HEK293 (cell line): ENCODE data around the gene EPHX1.
A peak's percentile ranks its signal among the peaks of the same experiment; 100 is the strongest.

Experiments
- CTCF ChIA-PET: fragments of 350-600 bp; formaldehyde crosslinking; extraction: SDS; loops from one replicate; lab custom pipeline; 2021; ENCODE audit warnings: antibody characterized with exemption; lab: Yijun Ruan, JAX
- POLR2A ChIA-PET: fragments of 300-600 bp; formaldehyde crosslinking; extraction: SDS; loops from one replicate; lab custom pipeline; 2020; ENCODE audit warnings: antibody characterized with exemption, inconsistent platforms; lab: Yijun Ruan, JAX
- H3K27ac ChIP-seq: fragments of 200-500 bp; sonication (Bioruptor generic); 2 replicates; pipeline ENCODE4 v1.5.1; 2014; ENCODE audit warnings: low read depth, low read length, control low read depth, inconsistent platforms; ENCODE audit errors: extremely low read depth
- H3K36me3 ChIP-seq, 2 experiments: fragments of 200-500 bp in 1 of 2; sonication (Bioruptor generic) in 1 of 2; 1 replicate in 1 of 2; 2 replicates in 1 of 2; pipeline ENCODE4 v1.5.1; 2014 to 2017; ENCODE audit warnings: inconsistent platforms in 2 of 2, low read length in 2 of 2; ENCODE audit not compliant: control insufficient read depth in 2 of 2, insufficient read depth in 1 of 2
- H3K4me1 ChIP-seq: fragments of 200-500 bp; sonication (Bioruptor generic); 2 replicates; pipeline ENCODE4 v1.5.1; 2014; ENCODE audit warnings: mild to moderate bottlenecking, low read length, inconsistent platforms; ENCODE audit not compliant: control insufficient read depth, insufficient read depth
- H3K4me3 ChIP-seq: 2 replicates; pipeline ENCODE4 v1.5.1; 2011; ENCODE audit warnings: low read depth, mild to moderate bottlenecking, control low read depth, low read length, moderate library complexity
- H3K9me3 ChIP-seq: fragments of 200-500 bp; sonication (Bioruptor generic); 2 replicates; pipeline ENCODE4 v1.5.1; 2014; ENCODE audit warnings: low read depth, low read length, inconsistent platforms; ENCODE audit not compliant: control insufficient read depth, insufficient read depth
- FEZF1 ChIP-seq: fragments of 450-650 bp; formaldehyde crosslinking; IDR thresholded peaks from 2 replicates; pipeline ENCODE4 v1.5.1; 2016; ENCODE audit warnings: missing biosample characterization, missing genetic modification characterization
- GFI1B ChIP-seq: fragments of 450-650 bp; formaldehyde crosslinking; IDR thresholded peaks from 2 replicates; pipeline ENCODE4 v1.5.1; 2016; ENCODE audit warnings: missing biosample characterization, missing genetic modification characterization
- GLI2 ChIP-seq: fragments of 450-650 bp; formaldehyde crosslinking; IDR thresholded peaks from 2 replicates; pipeline ENCODE4; 2017; ENCODE audit warnings: missing biosample characterization, missing genetic modification characterization, low read depth, borderline replicate concordance
- OSR2 ChIP-seq: fragments of 450-650 bp; formaldehyde crosslinking; IDR thresholded peaks from 2 replicates; pipeline ENCODE4 v1.5.1; 2016; ENCODE audit warnings: missing biosample characterization, missing genetic modification characterization
- SCRT2 ChIP-seq: fragments of 450-650 bp; formaldehyde crosslinking; IDR thresholded peaks from 2 replicates; pipeline ENCODE4 v1.5.1; 2016; ENCODE audit warnings: missing biosample characterization, missing genetic modification characterization
- TCF7L2 ChIP-seq: IDR thresholded peaks from 2 replicates; pipeline ENCODE4 v1.6.1; 2011; ENCODE audit warnings: low read depth, mild to moderate bottlenecking, inconsistent platforms, low read length, moderate library complexity, borderline replicate concordance
- ZNF133 ChIP-seq: fragments of 450-650 bp; formaldehyde crosslinking; IDR thresholded peaks from 2 replicates; pipeline ENCODE4 v1.5.1; 2016; ENCODE audit warnings: missing biosample characterization, missing genetic modification characterization
- ZNF274 ChIP-seq, 2 experiments: fragments of 200-500 bp in 1 of 2; fragments of 450-650 bp in 1 of 2; sonication (Bioruptor generic) in 1 of 2; formaldehyde crosslinking in 1 of 2; IDR thresholded peaks; 2 replicates each; pipeline versions ENCODE4 v1.5.1 to v1.6.1; 2014 to 2016; ENCODE audit warnings: borderline replicate concordance in 1 of 2, inconsistent platforms in 1 of 2, low read length in 1 of 2, missing biosample characterization in 1 of 2, missing genetic modification characterization in 1 of 2
- ZNF37A ChIP-seq: fragments of 450-650 bp; IDR thresholded peaks from 2 replicates; pipeline ENCODE4 v1.5.1; 2018; ENCODE audit warnings: missing biosample characterization, missing genetic modification characterization
- ZNF426 ChIP-seq: fragments of 450-650 bp; formaldehyde crosslinking; IDR thresholded peaks from 2 replicates; pipeline ENCODE4 v1.5.1; 2017; ENCODE audit warnings: missing biosample characterization, missing genetic modification characterization, mild to moderate bottlenecking, inconsistent platforms, moderate library complexity
- ZNF623 ChIP-seq: fragments of 450-650 bp; formaldehyde crosslinking; IDR thresholded peaks from 2 replicates; pipeline ENCODE4 v1.5.1; 2016; ENCODE audit warnings: missing biosample characterization, missing genetic modification characterization
- ZNF658 ChIP-seq: fragments of 450-650 bp; formaldehyde crosslinking; IDR thresholded peaks from 2 replicates; pipeline ENCODE4; 2016; ENCODE audit warnings: missing biosample characterization, missing genetic modification characterization
- ZNF792 ChIP-seq: fragments of 450-650 bp; formaldehyde crosslinking; IDR thresholded peaks from 2 replicates; pipeline ENCODE4 v1.5.1; 2016; ENCODE audit warnings: missing biosample characterization, missing genetic modification characterization
- ZXDB ChIP-seq: fragments of 450-650 bp; formaldehyde crosslinking; IDR thresholded peaks from 2 replicates; pipeline ENCODE4 v1.5.1; 2016; ENCODE audit warnings: missing biosample characterization, missing genetic modification characterization
- TF ChIP-seq, protein P1 (sequence below): IDR thresholded peaks from 2 replicates; pipeline ENCODE4 v1.6.1; 2011; ENCODE audit warnings: mild to moderate bottlenecking, low read depth, low read length, borderline replicate concordance
- TF ChIP-seq, protein P2 (sequence below): fragments of 450-650 bp; formaldehyde crosslinking; IDR thresholded peaks from 2 replicates; pipeline ENCODE4 v1.5.0; 2017; ENCODE audit warnings: missing biosample characterization, missing genetic modification characterization, borderline replicate concordance
- TF ChIP-seq, protein P3 (sequence below): fragments of 450-650 bp; formaldehyde crosslinking; IDR thresholded peaks from 2 replicates; pipeline ENCODE4 v1.5.1; 2016; ENCODE audit warnings: missing biosample characterization, missing genetic modification characterization
- TF ChIP-seq, protein P4 (sequence below): fragments of 450-650 bp; formaldehyde crosslinking; IDR thresholded peaks from 2 replicates; pipeline ENCODE4 v1.5.1; 2016; ENCODE audit warnings: missing biosample characterization, missing genetic modification characterization
- TF ChIP-seq, protein P5 (sequence below): fragments of 450-650 bp; formaldehyde crosslinking; IDR thresholded peaks from 2 replicates; pipeline ENCODE4 v1.5.1; 2017; ENCODE audit warnings: missing biosample characterization, missing genetic modification characterization
- TF ChIP-seq, protein P6 (sequence below): fragments of 450-650 bp; formaldehyde crosslinking; IDR thresholded peaks from 2 replicates; pipeline ENCODE4 v1.5.1; 2016; ENCODE audit warnings: missing biosample characterization, missing genetic modification characterization
- TF ChIP-seq, protein P7 (sequence below): fragments of 450-650 bp; formaldehyde crosslinking; IDR thresholded peaks from 2 replicates; pipeline ENCODE4 v1.5.1; 2016; ENCODE audit warnings: missing biosample characterization, missing genetic modification characterization

The EPHX1 gene

DNA sequence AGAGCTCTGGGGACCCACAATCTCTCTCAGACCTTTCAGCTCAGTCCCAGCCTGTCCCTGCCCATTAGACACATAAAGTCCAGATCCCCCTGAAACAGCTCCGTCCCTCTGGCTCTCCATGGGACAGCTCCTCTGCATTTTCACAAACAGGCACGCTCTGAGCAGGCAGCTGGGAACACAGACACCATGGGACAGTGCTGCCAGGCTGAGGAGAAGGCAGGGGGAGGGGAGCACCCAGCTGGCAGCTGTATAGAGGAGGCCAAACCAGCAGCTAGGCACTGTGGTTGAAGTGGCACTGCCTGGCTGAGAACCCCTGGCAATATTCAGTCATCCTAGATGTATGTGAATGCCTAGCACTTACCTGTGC lies 70.3 kb downstream of the EPHX1 start:
- H3K4me3 ChIP-seq = no peak overlapping the region
- no peaks in the 10 kb centered on the region for H3K9me3 ChIP-seq
- H3K4me1 ChIP-seq = no peaks in the 10 kb centered on the region; the same call in 1 of the 2 replicates
- ChIA-PET CTCF (interaction anchor here (0.6 to 1.9 kb wide), 5 partner anchors 34 to 406 kb away, joined by 3 to 5 read pairs (median 4); no protein-coding TSS in a partner anchor), POLR2A (interaction anchor here (0.6 to 3.6 kb wide), 4 partner anchors 10 to 396 kb away, joined by 3 to 31 read pairs (median 3); partner anchors contain the start of gene PYCR2)
- H3K27ac ChIP-seq = no peak overlapping the region
- peaks cover 0 to 21% of the 10 kb centered on the region in 2 experiments; a peak in 2 of 3 replicates for H3K36me3 ChIP-seq
- no peak for TF ChIP-seq ZNF623 (tag by site-specific recombination)
- no peak; the same call in 1 of the 2 replicates for TF ChIP-seq SCRT2 (tag by site-specific recombination)
- no peak for TF ChIP-seq ZNF133 (tag by site-specific recombination)
- no peak for TF ChIP-seq ZNF37A (tag by site-specific recombination)
- TF ChIP-seq ZNF792 = no peak
- TF ChIP-seq FEZF1 (tag by site-specific recombination) = no peak
- TF ChIP-seq, protein P1, sequence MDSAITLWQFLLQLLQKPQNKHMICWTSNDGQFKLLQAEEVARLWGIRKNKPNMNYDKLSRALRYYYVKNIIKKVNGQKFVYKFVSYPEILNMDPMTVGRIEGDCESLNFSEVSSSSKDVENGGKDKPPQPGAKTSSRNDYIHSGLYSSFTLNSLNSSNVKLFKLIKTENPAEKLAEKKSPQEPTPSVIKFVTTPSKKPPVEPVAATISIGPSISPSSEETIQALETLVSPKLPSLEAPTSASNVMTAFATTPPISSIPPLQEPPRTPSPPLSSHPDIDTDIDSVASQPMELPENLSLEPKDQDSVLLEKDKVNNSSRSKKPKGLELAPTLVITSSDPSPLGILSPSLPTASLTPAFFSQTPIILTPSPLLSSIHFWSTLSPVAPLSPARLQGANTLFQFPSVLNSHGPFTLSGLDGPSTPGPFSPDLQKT = no peak
- TF ChIP-seq TCF7L2 = no peak
- no peak for TF ChIP-seq ZNF274 (IDR thresholded peaks at IDR 0.05; ENCODE audit: low read length)
- TF ChIP-seq ZNF274 (tag by site-specific recombination; IDR thresholded peaks at IDR 0.05; ENCODE audit: borderline replicate concordance) = no peak
- TF ChIP-seq, protein P2, sequence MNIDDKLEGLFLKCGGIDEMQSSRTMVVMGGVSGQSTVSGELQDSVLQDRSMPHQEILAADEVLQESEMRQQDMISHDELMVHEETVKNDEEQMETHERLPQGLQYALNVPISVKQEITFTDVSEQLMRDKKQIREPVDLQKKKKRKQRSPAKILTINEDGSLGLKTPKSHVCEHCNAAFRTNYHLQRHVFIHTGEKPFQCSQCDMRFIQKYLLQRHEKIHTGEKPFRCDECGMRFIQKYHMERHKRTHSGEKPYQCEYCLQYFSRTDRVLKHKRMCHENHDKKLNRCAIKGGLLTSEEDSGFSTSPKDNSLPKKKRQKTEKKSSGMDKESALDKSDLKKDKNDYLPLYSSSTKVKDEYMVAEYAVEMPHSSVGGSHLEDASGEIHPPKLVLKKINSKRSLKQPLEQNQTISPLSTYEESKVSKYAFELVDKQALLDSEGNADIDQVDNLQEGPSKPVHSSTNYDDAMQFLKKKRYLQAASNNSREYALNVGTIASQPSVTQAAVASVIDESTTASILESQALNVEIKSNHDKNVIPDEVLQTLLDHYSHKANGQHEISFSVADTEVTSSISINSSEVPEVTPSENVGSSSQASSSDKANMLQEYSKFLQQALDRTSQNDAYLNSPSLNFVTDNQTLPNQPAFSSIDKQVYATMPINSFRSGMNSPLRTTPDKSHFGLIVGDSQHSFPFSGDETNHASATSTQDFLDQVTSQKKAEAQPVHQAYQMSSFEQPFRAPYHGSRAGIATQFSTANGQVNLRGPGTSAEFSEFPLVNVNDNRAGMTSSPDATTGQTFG (tag by site-specific recombination) = no peak
- TF ChIP-seq, protein P3, sequence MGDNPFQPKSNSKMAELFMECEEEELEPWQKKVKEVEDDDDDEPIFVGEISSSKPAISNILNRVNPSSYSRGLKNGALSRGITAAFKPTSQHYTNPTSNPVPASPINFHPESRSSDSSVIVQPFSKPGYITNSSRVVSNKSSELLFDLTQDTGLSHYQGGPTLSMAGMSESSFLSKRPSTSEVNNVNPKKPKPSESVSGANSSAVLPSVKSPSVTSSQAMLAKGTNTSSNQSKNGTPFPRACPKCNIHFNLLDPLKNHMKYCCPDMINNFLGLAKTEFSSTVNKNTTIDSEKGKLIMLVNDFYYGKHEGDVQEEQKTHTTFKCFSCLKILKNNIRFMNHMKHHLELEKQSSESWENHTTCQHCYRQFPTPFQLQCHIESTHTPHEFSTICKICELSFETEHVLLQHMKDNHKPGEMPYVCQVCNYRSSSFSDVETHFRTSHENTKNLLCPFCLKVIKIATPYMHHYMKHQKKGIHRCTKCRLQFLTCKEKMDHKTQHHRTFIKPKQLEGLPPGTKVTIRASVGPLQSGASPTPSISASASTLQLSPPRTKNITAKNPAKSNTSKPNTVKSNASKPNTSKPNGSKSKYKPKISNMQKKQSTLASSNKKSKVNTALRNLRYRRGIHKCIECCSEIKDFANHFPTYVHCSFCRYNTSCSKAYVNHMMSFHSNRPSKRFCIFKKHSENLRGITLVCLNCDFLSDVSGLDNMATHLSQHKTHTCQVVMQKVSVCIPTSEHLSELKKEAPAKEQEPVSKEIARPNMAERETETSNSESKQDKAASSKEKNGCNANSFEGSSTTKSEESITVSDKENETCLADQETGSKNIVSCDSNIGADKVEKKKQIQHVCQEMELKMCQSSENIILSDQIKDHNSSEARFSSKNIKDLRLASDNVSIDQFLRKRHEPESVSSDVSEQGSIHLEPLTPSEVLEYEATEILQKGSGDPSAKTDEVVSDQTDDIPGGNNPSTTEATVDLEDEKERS (tag by site-specific recombination) = no peak
- TF ChIP-seq, protein P4, sequence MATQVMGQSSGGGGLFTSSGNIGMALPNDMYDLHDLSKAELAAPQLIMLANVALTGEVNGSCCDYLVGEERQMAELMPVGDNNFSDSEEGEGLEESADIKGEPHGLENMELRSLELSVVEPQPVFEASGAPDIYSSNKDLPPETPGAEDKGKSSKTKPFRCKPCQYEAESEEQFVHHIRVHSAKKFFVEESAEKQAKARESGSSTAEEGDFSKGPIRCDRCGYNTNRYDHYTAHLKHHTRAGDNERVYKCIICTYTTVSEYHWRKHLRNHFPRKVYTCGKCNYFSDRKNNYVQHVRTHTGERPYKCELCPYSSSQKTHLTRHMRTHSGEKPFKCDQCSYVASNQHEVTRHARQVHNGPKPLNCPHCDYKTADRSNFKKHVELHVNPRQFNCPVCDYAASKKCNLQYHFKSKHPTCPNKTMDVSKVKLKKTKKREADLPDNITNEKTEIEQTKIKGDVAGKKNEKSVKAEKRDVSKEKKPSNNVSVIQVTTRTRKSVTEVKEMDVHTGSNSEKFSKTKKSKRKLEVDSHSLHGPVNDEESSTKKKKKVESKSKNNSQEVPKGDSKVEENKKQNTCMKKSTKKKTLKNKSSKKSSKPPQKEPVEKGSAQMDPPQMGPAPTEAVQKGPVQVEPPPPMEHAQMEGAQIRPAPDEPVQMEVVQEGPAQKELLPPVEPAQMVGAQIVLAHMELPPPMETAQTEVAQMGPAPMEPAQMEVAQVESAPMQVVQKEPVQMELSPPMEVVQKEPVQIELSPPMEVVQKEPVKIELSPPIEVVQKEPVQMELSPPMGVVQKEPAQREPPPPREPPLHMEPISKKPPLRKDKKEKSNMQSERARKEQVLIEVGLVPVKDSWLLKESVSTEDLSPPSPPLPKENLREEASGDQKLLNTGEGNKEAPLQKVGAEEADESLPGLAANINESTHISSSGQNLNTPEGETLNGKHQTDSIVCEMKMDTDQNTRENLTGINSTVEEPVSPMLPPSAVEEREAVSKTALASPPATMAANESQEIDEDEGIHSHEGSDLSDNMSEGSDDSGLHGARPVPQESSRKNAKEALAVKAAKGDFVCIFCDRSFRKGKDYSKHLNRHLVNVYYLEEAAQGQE = peak; percentile 94
- TF ChIP-seq, protein P5, sequence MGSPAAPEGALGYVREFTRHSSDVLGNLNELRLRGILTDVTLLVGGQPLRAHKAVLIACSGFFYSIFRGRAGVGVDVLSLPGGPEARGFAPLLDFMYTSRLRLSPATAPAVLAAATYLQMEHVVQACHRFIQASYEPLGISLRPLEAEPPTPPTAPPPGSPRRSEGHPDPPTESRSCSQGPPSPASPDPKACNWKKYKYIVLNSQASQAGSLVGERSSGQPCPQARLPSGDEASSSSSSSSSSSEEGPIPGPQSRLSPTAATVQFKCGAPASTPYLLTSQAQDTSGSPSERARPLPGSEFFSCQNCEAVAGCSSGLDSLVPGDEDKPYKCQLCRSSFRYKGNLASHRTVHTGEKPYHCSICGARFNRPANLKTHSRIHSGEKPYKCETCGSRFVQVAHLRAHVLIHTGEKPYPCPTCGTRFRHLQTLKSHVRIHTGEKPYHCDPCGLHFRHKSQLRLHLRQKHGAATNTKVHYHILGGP (tag by site-specific recombination) = no peak
- TF ChIP-seq, protein P6, sequence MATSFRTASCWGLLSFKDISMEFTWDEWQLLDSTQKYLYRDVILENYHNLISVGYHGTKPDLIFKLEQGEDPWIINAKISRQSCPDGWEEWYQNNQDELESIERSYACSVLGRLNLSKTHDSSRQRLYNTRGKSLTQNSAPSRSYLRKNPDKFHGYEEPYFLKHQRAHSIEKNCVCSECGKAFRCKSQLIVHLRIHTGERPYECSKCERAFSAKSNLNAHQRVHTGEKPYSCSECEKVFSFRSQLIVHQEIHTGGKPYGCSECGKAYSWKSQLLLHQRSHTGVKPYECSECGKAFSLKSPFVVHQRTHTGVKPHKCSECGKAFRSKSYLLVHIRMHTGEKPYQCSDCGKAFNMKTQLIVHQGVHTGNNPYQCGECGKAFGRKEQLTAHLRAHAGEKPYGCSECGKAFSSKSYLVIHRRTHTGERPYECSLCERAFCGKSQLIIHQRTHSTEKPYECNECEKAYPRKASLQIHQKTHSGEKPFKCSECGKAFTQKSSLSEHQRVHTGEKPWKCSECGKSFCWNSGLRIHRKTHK = no peak
- TF ChIP-seq GFI1B (tag by site-specific recombination) = no peak
- TF ChIP-seq, protein P7, sequence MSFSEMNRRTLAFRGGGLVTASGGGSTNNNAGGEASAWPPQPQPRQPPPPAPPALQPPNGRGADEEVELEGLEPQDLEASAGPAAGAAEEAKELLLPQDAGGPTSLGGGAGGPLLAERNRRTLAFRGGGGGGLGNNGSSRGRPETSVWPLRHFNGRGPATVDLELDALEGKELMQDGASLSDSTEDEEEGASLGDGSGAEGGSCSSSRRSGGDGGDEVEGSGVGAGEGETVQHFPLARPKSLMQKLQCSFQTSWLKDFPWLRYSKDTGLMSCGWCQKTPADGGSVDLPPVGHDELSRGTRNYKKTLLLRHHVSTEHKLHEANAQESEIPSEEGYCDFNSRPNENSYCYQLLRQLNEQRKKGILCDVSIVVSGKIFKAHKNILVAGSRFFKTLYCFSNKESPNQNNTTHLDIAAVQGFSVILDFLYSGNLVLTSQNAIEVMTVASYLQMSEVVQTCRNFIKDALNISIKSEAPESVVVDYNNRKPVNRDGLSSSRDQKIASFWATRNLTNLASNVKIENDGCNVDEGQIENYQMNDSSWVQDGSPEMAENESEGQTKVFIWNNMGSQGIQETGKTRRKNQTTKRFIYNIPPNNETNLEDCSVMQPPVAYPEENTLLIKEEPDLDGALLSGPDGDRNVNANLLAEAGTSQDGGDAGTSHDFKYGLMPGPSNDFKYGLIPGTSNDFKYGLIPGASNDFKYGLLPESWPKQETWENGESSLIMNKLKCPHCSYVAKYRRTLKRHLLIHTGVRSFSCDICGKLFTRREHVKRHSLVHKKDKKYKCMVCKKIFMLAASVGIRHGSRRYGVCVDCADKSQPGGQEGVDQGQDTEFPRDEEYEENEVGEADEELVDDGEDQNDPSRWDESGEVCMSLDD = 0 out of 2 replicates have a peak, but pooled peaks have one; percentile 38
- TF ChIP-seq ZXDB (tag by site-specific recombination) = no peak
- no peak for TF ChIP-seq ZNF658 (tag by site-specific recombination)
- TF ChIP-seq GLI2 = no peak
- TF ChIP-seq ZNF426 (tag by site-specific recombination) = no peak
- TF ChIP-seq OSR2 (tag by site-specific recombination) = no peak
